Measurements from ENCODE around the gene ASCC1.

DNA sequence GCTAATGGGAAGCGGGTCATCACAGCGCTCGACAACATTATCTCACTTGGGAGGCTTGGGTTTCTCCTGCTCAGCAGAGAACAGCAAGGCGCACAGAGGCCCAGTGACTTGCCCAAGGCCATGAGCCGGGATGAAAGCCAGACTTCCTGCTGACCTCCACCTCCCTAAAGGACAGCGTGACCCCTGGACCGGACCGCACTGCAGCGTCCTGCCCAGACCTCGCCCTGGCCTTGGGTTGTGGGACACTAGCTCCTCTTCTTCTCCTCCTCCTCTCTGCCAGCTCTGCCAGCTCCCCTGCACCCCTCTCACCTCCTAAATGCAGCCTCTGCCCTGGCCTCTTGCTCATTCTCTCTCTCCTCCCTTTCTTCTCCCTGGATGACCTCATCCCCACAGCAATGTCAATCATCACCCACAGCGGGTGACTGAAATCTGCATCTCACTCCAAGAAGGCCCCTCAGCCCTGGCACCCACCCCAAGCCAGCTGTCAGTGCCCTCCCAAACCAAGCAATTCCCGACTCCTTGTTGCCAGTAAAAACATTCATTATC lies 147.1 kb downstream of the ASCC1 start:
- TF ChIP-seq, protein P1, sequence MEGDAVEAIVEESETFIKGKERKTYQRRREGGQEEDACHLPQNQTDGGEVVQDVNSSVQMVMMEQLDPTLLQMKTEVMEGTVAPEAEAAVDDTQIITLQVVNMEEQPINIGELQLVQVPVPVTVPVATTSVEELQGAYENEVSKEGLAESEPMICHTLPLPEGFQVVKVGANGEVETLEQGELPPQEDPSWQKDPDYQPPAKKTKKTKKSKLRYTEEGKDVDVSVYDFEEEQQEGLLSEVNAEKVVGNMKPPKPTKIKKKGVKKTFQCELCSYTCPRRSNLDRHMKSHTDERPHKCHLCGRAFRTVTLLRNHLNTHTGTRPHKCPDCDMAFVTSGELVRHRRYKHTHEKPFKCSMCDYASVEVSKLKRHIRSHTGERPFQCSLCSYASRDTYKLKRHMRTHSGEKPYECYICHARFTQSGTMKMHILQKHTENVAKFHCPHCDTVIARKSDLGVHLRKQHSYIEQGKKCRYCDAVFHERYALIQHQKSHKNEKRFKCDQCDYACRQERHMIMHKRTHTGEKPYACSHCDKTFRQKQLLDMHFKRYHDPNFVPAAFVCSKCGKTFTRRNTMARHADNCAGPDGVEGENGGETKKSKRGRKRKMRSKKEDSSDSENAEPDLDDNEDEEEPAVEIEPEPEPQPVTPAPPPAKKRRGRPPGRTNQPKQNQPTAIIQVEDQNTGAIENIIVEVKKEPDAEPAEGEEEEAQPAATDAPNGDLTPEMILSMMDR (conservative IDR thresholded peaks at IDR 0.05; ENCODE audit: low read depth, low read length) = no peak
- TF ChIP-seq EZH2 (IDR thresholded peaks at IDR 0.05; ENCODE audit: borderline replicate concordance, low read depth, low read length, poor library complexity, severe bottlenecking) = no peak
